Lung (tissue), 12 donors: Measurements from ENCODE around the gene RPL5. TPM values are rescaled to one million over a fixed set of nuclear protein-coding genes. Genes with fewer than 3 reads are reported as not detected.

ENCODE experiments used
- ATAC-seq: fragments of 200-7000 bp; cut with Tn5 transposase; one replicate; pipeline ENCODE4 v1.9.1; 2020; ENCODE audit warnings: moderate number of reproducible peaks; ENCODE audit not compliant: insufficient read depth, low FRiP score
- DNase-seq, 3 donors: peaks; one replicate each; pipeline ENCODE4 v3.0.0-alpha.2; 2013 to 2017
- H3K27ac ChIP-seq, 2 donors: one replicate each; pipeline ENCODE4 v1.5.1; 2013; ENCODE audit warnings: mild to moderate bottlenecking in 2 of 2, moderate library complexity in 2 of 2, control low read depth in 1 of 2, inconsistent platforms in 1 of 2, low read depth in 1 of 2, low read length in 1 of 2
- H3K27me3 ChIP-seq, 3 donors: one replicate each; pipeline ENCODE4 v1.5.1; 2013; ENCODE audit warnings: low read length in 2 of 3; ENCODE audit not compliant: control insufficient read depth in 3 of 3, insufficient read depth in 3 of 3
- H3K36me3 ChIP-seq, 4 donors: one replicate each; pipeline ENCODE4 v1.5.1; 2013; ENCODE audit warnings: low read length in 4 of 4, mild to moderate bottlenecking in 1 of 4, moderate library complexity in 1 of 4; ENCODE audit not compliant: control insufficient read depth in 4 of 4, insufficient read depth in 4 of 4
- H3K4me1 ChIP-seq, 5 donors: one replicate each; pipeline ENCODE4 v1.5.1; 2013; ENCODE audit warnings: low read length in 5 of 5, mild to moderate bottlenecking in 2 of 5, moderate library complexity in 1 of 5; ENCODE audit not compliant: control insufficient read depth in 5 of 5, insufficient read depth in 5 of 5
- H3K4me3 ChIP-seq: one replicate; pipeline ENCODE4 v1.5.1; 2013; ENCODE audit warnings: mild to moderate bottlenecking, control low read depth, moderate library complexity
- H3K9ac ChIP-seq, 2 donors: one replicate each; pipeline ENCODE4 v1.5.1; 2013; ENCODE audit warnings: low read length in 2 of 2, control low read depth in 1 of 2; ENCODE audit not compliant: insufficient read depth in 1 of 2
- H3K9me3 ChIP-seq, 4 donors: one replicate each; pipeline ENCODE4 v1.5.1; 2013; ENCODE audit warnings: low read length in 3 of 4, mild to moderate bottlenecking in 1 of 4, moderate library complexity in 1 of 4; ENCODE audit not compliant: control insufficient read depth in 4 of 4, insufficient read depth in 3 of 4
- CTCF ChIP-seq: IDR thresholded peaks from 2 replicates; pipeline ENCODE4 v1.5.1; 2012; ENCODE audit warnings: mild to moderate bottlenecking; ENCODE audit errors: control extremely low read depth, extremely low read depth
- WGBS, 2 donors: extraction: QIAGEN DNeasy Blood & Tissue Kit; methylation state at CpG; one replicate each; pipeline ENCODE4 v1.1.7; 2013; 5-methylcytosine and 5-hydroxymethylcytosine counted together
- polyA plus RNA-seq, 2 donors: library from polyadenylated mRNA; stranded (reverse); fragments of 200-250 nt; gene quantifications; one replicate each; pipeline ENCODE4 v1.2.1, GENCODE V29; 2013
- total RNA-seq, 2 donors: library from RNA; depleted of rRNA in 1 of 2; stranded (reverse); fragments of >200 nt in 1 of 2; gene quantifications; one replicate each; pipeline ENCODE4 v1.2.1, GENCODE V29; 2014 to 2021
- donor health status: control.
- donor health status: control.
- donor health status: Bipolar disorder and iron deficiency.
- donor health status: healthy.
- donor health status: DM: yes; HTN: yes; CAD: no.

Gene RPL5
- total and polyA plus RNA-seq, 4 donors = 669 to 2,312 (median 1,354) TPM

GRCh38 chr1:92839442-92839841 is 7.6 kb downstream of the RPL5 start:
- DNase-seq = no peak
- Histone ChIP-seq H3K36me3 (peaks cover 31 to 60% (median 47%) of the 10 kb centered on the region in 4 donors), H3K4me3 (no peak overlapping the region), H3K9ac (peak overlapping the region in 1 of 2 donors; percentile 24), H3K9me3 (no peaks in the 10 kb centered on the region), H3K27ac (no peak overlapping the region), H3K27me3 (no peaks in the 10 kb centered on the region), H3K4me1 (peaks cover 0 to 16% (median 0%) of the 10 kb centered on the region in 5 donors)
- no peak for ATAC-seq
- TF ChIP-seq CTCF = no peak
- 56 to 70% methylated on average over 2 of the region's 2 CpGs for WGBS, 2 donors

- peaks cover 0 to 11% (median 0%) of the 10 kb centered on the region in 5 donors for H3K4me1 ChIP-seq
Measured at GRCh38 chr1:92840600-92840999, 8.8 kb downstream of the RPL5 start.

GRCh38 chr1:92842082-92843045 is 10.5 kb downstream of the RPL5 start:
- ATAC-seq = no peak
- Histone ChIP-seq H3K27ac (no peak overlapping the region), H3K4me1 (peaks cover 0 to 3% (median 0%) of the 10 kb centered on the region in 5 donors), H3K9me3 (no peaks in the 10 kb centered on the region), H3K9ac (no peak overlapping the region), H3K27me3 (no peaks in the 10 kb centered on the region), H3K4me3 (no peak overlapping the region), H3K36me3 (peaks cover 19 to 47% (median 32%) of the 10 kb centered on the region in 4 donors)
- TF ChIP-seq CTCF = no peak
- WGBS, 2 donors = 86 to 91% methylated on average over 4 of the region's 4 CpGs
- no peak for DNase-seq

More at GRCh38 chr1:92840600-92840999, 8.8 kb downstream of the RPL5 start:
- WGBS, 2 donors = 68 to 75% methylated on average over 5 of the region's 5 CpGs
- H3K36me3 ChIP-seq = peaks cover 25 to 53% (median 40%) of the 10 kb centered on the region in 4 donors
- no peaks in the 10 kb centered on the region for H3K9me3 ChIP-seq
- H3K4me3 ChIP-seq = no peak overlapping the region
- DNase-seq (no peak), ATAC-seq (no peak)
- no peak overlapping the region for H3K9ac ChIP-seq
- TF ChIP-seq CTCF = no peak
- no peaks in the 10 kb centered on the region for H3K27me3 ChIP-seq
- no peak overlapping the region for H3K27ac ChIP-seq
